ENCODE data around the gene ARHGEF11.

GRCh38 chr1:156889802-156890580 is 155.6 kb downstream of the ARHGEF11 start:
- TF ChIP-seq BHLHE40 (IDR thresholded peaks at IDR 0.05; ENCODE audit: borderline replicate concordance) (no peak), PKNOX1 (IDR thresholded peaks at IDR 0.05) (no peak), FOXK2 (IDR thresholded peaks at IDR 0.05) (no peak), FOXM1 (IDR thresholded peaks at IDR 0.05; ENCODE audit: borderline replicate concordance) (no peak), NFRKB (IDR thresholded peaks at IDR 0.05) (no peak), SP1 (IDR thresholded peaks at IDR 0.05) (no peak), FOXA1 (IDR thresholded peaks at IDR 0.05) (no peak)
